Coronary artery (tissue), 2 donors: ENCODE measurements around the gene NXPH2.

Experiments used
- DNase-seq: peaks from one replicate; pipeline ENCODE4 v3.0.0-alpha.2; 2017; ENCODE audit warnings: low spot score
- H3K27ac ChIP-seq, 2 donors: fragments of 200-600 bp; sonication (generic); one replicate each; pipeline ENCODE4 v1.5.1; 2016 to 2019
- H3K4me3 ChIP-seq: fragments of 200-600 bp; sonication (generic); 2 replicates; pipeline ENCODE4 v1.5.1; 2016; ENCODE audit warnings: mild to moderate bottlenecking, moderate library complexity
- TF ChIP-seq, protein P1 (sequence below): fragments of 200-600 bp; sonication (generic); IDR thresholded peaks from one replicate; pipeline ENCODE4 v1.5.1; 2019; ENCODE audit warnings: antibody characterized with exemption

NXPH2 gene

DNA sequence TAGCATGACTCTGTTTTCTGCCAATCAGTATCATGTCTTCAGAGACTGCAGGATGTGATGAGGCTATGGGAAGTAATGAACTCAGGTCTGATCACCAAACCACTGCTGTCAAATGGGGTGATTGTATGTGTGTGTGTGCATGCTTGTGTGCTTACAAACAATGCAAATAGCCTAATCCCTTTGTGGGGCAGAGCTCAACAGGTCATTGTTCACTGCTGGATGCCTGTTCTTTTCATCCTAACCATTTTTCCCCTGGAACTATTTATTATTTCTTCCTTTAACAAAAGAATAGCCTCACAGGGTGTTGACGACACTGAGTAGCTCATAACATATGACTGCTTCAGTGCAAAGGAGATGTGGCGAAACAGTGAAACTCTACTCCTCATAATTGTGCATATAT is 55.9 kb downstream of the NXPH2 start:
- TF ChIP-seq, protein P1, sequence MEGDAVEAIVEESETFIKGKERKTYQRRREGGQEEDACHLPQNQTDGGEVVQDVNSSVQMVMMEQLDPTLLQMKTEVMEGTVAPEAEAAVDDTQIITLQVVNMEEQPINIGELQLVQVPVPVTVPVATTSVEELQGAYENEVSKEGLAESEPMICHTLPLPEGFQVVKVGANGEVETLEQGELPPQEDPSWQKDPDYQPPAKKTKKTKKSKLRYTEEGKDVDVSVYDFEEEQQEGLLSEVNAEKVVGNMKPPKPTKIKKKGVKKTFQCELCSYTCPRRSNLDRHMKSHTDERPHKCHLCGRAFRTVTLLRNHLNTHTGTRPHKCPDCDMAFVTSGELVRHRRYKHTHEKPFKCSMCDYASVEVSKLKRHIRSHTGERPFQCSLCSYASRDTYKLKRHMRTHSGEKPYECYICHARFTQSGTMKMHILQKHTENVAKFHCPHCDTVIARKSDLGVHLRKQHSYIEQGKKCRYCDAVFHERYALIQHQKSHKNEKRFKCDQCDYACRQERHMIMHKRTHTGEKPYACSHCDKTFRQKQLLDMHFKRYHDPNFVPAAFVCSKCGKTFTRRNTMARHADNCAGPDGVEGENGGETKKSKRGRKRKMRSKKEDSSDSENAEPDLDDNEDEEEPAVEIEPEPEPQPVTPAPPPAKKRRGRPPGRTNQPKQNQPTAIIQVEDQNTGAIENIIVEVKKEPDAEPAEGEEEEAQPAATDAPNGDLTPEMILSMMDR = no peak
- H3K27ac ChIP-seq = no peak overlapping the region
- no peak overlapping the region for H3K4me3 ChIP-seq
- no peak for DNase-seq

DNA sequence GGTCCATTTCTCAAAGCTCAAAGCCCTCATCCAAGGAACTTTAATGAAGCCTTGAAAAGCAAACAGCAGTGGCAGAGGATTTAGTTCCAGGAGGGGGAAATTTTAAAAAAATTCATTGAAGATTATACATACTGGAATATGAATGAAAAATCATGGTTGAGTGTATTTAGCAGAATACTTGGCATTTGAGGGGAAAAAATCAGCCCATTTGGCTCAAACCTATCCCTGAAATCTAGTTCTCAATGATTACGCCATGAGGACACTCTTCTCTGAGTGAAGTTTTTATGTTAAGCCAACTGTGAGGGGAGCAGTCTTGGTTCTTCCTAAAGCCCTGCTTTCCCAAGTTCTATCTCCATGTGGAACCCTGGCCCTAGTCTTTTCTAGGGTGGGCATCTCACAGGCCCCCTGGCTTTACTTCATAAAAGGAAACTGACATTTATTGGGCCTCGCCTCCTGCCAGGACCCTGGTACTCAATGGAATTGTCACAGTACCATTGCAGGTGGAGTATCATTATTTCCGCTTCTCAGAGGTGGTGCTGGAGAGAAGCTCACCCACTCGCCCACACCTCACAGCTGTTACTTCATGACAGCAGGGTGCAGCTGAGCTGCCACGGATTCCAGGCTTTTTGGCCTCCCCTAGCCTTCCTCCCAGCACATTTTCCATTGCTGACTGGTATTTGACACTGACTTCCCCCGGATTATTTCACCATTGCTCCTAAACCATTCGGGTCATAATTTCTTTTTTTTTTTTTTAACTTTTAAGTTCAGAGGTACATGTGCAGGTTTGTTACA is 56.8 kb downstream of the NXPH2 start:
- H3K4me3 ChIP-seq = no peak overlapping the region
- DNase-seq = no peak
- TF ChIP-seq, protein P1 = no peak
- no peak overlapping the region for H3K27ac ChIP-seq

DNA sequence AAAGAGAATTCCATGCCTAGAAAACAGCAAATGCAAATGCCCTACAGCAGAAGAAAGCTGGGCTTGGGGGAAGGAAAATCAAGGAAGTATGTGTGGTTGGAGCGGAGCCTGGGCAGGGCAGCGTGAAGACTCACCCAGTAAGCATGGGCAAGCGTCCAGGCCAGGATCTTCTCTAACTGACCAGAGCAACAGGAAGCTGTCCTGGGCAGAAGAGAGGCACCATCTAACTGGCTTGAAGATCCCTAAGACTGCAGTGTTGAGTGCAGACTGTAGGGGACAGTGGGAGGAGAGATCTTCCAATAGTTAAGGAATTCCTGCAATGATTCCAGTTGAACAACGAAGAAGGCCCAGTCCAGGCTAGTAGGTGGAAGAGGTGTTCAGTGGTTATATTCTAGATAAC is 57.9 kb downstream of the NXPH2 start:
- Histone ChIP-seq H3K27ac (no peak overlapping the region), H3K4me3 (no peak overlapping the region)
- TF ChIP-seq, protein P1 = no peak
- no peak for DNase-seq

DNA sequence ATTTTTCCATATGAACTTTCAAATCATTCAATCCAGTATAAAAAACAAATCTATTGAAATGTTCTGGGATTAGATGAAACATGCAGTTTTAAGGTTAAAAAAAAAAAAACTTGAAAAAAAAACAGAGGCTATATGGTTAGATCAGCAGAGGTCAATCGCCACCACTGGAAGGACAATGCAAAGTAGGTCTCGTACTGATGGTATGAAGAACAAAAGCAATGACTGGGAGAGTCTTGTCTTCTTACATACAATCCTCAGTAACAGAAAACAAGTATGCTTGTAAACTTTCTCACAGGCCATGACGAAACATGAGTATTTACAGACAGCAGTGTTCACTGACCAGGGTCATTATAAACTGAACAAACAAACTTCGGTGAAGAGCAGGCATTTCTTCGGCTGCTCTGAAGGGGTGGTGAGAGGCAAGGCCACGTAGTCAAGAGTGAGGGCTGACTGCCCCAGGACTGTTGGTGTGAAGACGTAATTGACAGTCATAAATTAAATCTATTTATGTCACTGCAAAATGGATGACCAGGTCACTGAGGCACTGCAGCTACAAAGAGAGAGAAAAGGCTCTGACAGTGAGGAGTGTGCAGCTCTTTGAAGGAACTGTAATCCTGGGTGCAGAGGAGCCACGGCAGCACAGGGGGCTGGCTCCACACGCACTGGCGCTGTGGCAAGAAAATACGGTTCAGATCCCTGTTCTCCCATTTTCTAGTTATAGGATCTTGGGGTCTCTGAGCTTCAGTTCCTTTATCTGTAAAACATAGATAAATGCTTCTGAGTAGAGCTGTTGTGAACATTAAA is 60.0 kb downstream of the NXPH2 start:
- TF ChIP-seq, protein P1 = no peak
- H3K27ac ChIP-seq = no peak overlapping the region
- no peak for DNase-seq
- H3K4me3 ChIP-seq = no peak overlapping the region

DNA sequence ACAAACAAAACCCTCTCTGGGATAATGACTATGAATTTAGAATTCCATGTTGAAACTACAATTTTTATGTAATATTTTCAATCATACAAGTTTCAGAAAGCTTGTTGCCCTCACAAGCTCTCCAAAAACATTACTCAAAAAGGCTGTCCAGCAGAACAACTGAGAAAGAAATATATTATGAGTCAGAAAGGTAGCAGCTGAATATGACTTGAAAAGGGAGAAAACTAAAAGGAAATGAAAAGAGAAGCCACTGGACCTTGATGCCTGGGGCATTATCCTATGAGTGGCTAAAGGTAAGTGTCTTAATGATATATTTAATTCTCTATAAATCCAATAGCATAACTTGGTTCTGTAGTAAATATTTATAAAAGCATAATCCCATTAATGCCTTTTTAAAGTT is 61.8 kb downstream of the NXPH2 start:
- TF ChIP-seq, protein P1 = no peak
- no peak overlapping the region for H3K4me3 ChIP-seq
- no peak for DNase-seq
- H3K27ac ChIP-seq = no peak overlapping the region

DNA sequence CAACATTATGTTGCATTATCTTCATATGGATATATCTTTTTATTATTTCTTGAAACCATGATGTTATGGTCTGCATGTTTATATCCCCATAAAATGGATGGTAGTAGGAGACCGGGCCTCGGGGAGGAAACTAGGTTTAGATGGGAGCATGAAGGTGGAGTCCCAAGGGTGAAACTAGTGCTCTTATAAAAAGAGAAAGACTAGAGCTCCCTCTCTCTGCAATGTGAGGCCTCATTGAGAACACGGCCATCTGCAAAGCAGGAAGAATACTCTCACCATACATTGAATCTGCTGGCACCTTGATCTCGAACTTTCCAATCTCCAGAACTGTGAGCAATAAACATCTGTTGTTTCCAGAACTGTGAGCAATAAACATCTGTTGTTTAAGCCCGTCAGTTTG is 64.0 kb downstream of the NXPH2 start:
- H3K27ac ChIP-seq = no peak overlapping the region
- DNase-seq = no peak
- TF ChIP-seq, protein P1 = no peak
- no peak overlapping the region for H3K4me3 ChIP-seq

DNA sequence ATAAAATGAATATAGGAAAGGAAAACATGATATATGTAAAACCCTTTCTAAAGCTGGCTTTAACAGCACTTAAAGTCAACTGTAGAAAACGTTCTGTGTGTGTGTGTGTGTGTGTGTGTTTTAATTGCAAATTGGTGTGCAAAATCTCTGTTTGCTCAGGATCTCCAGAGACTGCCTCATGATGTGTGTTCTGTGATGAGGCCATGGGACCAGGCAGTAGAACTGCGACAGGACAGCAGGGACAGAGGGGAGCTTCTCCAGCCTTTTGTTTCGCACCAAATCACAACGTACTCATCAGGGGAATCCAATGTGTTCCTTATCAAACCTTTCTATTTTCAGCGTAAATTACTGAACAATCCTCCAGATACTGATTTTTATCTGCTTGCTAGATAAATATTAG is 66.7 kb downstream of the NXPH2 start:
- Histone ChIP-seq H3K4me3 (no peak overlapping the region), H3K27ac (no peak overlapping the region)
- TF ChIP-seq, protein P1 = no peak
- DNase-seq = no peak
